HG02870 (cell line): ENCODE data around the gene SMAD3.
"Not testable (repeated sequence)": the region's sequence is repeated elsewhere in the genome, so short reads cannot be mapped to it uniquely, and the experiment has no call there.

Source experiments
- ATAC-seq: cut with Tn5 transposase; IDR thresholded peaks from one replicate; pipeline ENCODE4 v1.9.1; 2021; ENCODE audit warnings: mild to moderate bottlenecking, moderate library complexity; ENCODE audit not compliant: unreplicated experiment

SMAD3 gene

GRCh38 chr15:67065531-67066005 is at the start of gene SMAD3:
Gene SMAD3, plus strand, starts transcription at chr15:67065602. Its CDS starts 553 bp downstream, at chr15:67066155.
- ATAC-seq: peak; percentile 64

DNA sequence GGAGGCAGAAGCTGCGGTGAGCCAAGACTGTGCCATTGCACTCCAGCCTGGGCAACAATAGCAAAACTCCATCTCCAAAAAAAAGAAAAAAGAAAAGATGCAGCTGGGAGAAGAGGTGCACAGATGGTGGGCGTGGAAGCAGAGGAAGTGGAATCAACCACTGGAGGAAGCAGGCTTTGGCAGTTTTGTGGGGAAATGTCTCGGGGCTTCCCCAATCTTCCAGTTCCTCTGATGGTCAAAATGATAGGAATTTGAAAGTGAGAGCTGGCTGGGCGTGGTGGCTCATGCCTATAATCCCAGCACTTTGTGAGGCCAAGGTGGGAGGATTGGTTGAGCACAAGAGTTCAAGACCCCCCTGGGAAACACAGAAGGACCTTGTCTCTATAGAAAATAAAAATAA is 48.1 kb upstream of the SMAD3 start:
- no peak for ATAC-seq

DNA sequence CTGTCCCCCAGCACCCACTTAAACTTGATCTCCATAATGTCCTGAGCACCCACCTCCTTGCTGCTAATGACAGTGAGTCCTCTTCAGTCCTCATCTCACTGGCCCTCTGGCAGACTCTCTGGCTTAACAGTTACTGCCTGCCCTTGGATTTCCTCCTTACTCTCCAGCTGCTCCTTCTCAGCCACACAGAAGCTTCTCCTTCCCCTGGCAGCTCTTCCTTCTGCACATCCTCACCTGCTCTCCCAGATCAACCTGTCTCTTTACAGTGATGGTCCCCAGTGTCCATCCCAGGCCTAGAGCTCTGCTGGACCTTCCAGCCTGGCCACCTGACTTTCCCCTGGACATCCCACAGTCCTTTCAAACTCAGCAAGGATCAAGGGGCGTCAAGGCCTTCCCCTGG is 47.4 kb upstream of the SMAD3 start:
- ATAC-seq: no peak

GRCh38 chr15:67018441-67018840 is 47.0 kb upstream of the SMAD3 start:
- ATAC-seq: no peak

DNA sequence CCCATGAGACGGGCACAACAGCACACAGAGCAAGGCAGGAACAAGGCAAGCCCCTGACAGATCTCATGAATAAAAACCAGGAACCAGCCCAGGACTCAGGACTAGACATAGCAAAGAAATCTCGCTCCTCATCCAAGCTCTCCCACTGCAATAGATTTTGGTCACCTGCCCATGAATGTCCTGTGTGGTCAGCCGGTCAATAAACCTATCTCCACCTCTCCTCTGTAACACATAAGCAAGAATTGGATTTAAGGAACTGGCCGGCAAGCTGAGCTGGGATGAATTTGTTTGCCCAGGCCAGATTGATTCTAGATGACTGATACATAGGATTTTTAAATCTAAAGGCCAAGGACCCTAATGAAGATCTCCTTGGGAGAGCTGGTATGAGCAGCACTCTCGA is 46.3 kb upstream of the SMAD3 start:
- ATAC-seq: no peak

GRCh38 chr15:67019884-67020520 is 45.4 kb upstream of the SMAD3 start:
- ATAC-seq: no peak

- ATAC-seq: not testable (repeated sequence)
Measured at GRCh38 chr15:67020668-67021067, 44.7 kb upstream of the SMAD3 start.

GRCh38 chr15:67021455-67021854 is 43.9 kb upstream of the SMAD3 start:
- ATAC-seq: no peak

- ATAC-seq: no peak
Measured at GRCh38 chr15:67022587-67023105, 42.8 kb upstream of the SMAD3 start.

GRCh38 chr15:67023517-67024313 is 41.7 kb upstream of the SMAD3 start:
- no peak for ATAC-seq

GRCh38 chr15:67024314-67024997 is 40.9 kb upstream of the SMAD3 start:
- ATAC-seq: no peak

- ATAC-seq: no peak
Measured at GRCh38 chr15:67024998-67025368, 40.4 kb upstream of the SMAD3 start.

DNA sequence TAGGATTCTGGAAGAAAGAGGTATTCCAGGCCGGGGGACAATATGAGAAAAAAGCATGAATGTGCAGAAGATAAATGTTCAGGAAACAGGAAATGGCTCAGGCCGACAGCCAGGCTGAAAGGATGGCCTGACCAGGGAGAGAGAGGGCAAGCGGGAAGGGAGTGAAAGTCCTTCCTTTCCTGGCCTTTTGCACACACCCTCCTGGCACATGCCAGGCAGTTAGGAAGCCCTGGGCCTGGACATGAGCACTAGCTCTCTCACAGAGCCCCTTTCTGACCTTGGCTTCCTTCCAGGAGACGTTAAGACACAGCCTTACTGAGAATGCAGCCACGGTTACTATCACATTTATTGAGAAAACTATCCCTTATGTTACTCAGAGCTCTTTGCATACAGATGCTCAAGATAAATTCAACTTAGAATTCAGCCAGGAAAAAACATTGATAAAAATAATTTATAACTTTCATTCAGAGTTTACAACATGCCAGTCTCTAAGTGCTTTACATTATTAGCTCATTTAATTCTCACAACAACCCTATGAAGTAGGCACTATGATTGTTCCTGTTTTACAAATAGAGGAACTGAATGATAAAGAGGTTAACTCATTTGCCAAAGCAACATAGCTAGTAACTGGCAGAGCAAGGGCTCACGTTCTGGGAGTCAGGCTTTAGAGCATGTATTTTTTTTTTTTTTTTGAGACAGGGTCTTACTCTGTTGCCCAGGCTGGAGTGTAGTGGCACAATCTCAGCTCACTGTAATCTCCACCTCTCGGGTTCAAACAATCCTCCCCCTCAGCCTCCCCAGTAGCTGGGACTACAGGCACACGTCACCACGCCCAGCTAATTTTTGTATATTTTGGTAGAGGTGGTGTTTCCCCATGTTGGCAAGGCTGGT is 39.4 kb upstream of the SMAD3 start:
- ATAC-seq: no peak

GRCh38 chr15:67026610-67026967 is 38.8 kb upstream of the SMAD3 start:
- ATAC-seq: no peak

DNA sequence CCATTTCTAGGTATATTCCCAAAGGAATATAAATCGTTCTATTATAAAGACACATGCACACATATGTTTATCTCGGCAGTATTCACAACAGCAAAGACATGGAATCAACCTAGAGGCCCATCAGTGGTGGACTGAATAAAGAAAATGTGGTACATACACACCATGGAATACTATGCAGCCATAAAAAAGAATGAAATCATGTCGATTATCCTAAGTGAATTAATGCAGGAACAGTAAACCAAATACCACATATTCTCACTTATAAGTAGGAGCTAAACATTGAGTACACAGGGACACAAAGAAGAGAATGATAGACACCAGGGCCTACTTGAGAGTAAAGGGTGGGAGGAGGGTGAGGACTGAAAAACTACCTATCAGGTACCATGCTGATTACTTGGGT is 37.0 kb upstream of the SMAD3 start:
- not testable (repeated sequence) for ATAC-seq

- no peak for ATAC-seq
Measured at GRCh38 chr15:67030036-67030762, 35.2 kb upstream of the SMAD3 start.

DNA sequence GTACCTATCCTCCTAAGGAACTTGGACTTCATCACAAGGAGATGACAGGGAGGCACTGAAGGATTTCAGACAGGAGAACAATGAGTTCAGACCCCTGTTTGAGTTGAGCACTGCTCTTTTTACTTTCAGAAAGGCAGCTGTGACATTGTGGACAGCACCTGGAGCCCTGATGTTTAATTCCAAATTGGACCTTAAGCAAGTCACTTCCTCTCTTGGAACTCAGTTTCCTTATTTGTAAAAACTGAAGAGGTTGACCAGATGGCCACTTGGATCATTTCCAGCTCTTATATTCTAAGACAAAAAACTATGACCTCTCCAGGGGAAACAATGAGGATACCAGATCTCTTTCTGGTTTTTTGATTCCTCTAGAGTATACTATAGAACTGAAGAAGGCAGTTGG is 34.1 kb upstream of the SMAD3 start:
- no peak for ATAC-seq

- no peak for ATAC-seq
Measured at GRCh38 chr15:67032608-67033007, 32.8 kb upstream of the SMAD3 start.

- no peak for ATAC-seq
Measured at GRCh38 chr15:67033012-67033411, 32.4 kb upstream of the SMAD3 start.

- no peak for ATAC-seq
Measured at GRCh38 chr15:67033571-67034044, 31.8 kb upstream of the SMAD3 start.
